Neural cell (in vitro differentiated cells): ENCODE measurements around the gene PDIA4. TPM values are rescaled to one million over a fixed set of nuclear protein-coding genes. Genes with fewer than 3 reads are reported as not detected.

Experiments
- H2AFZ ChIP-seq: fragments of 200-600, 300-800 bp; sonication (generic), shearing (Covaris generic); 2 replicates; pipeline ENCODE4 v1.6.0; 2014; ENCODE audit warnings: low read depth, mild to moderate bottlenecking, antibody characterized with exemption, low read length, moderate library complexity
- H3F3A ChIP-seq: fragments of 200-600 bp; shearing (Covaris generic); 2 replicates; pipeline ENCODE4 v1.6.1; 2016; ENCODE audit warnings: mild to moderate bottlenecking, moderate library complexity, mixed read lengths, antibody characterized with exemption, low read length; ENCODE audit not compliant: insufficient read depth, poor library complexity, severe bottlenecking
- H3K27ac ChIP-seq: fragments of 200-600, 300-800 bp; sonication (generic), shearing (Covaris generic); 2 replicates; pipeline ENCODE4 v1.5.1; 2014; ENCODE audit warnings: mild to moderate bottlenecking, low read length, moderate library complexity
- H3K27me3 ChIP-seq: fragments of 300-800, 200-600 bp; sonication (generic), shearing (Covaris generic); 2 replicates; pipeline ENCODE4 v1.6.0; 2014; ENCODE audit warnings: mild to moderate bottlenecking, low read depth, low read length, moderate library complexity; ENCODE audit not compliant: insufficient read depth
- H3K36me3 ChIP-seq: fragments of 300-800, 200-600 bp; sonication (generic), shearing (Covaris generic); 2 replicates; pipeline ENCODE4 v1.5.1; 2014; ENCODE audit warnings: mild to moderate bottlenecking, antibody characterized with exemption, low read length, moderate library complexity; ENCODE audit not compliant: insufficient read depth
- H3K4me2 ChIP-seq: fragments of 300-800, 200-600 bp; sonication (generic), shearing (Covaris generic); 2 replicates; pipeline ENCODE4 v1.6.0; 2014; ENCODE audit warnings: mild to moderate bottlenecking, low read length
- H3K4me3 ChIP-seq: fragments of 300-800, 200-600 bp; sonication (generic), shearing (Covaris generic); 2 replicates; pipeline ENCODE4 v1.5.1; 2014; ENCODE audit warnings: mild to moderate bottlenecking, low read length, moderate library complexity
- H3K79me2 ChIP-seq: fragments of 200-600 bp; shearing (Covaris generic); replicated peaks from 2 replicates; pipeline ENCODE4 v1.6.0; 2014; ENCODE audit warnings: mild to moderate bottlenecking, low read length, moderate library complexity; ENCODE audit not compliant: insufficient read depth
- H3K9ac ChIP-seq: fragments of 300-800, 200-600 bp; sonication (generic), shearing (Covaris generic); 2 replicates; pipeline ENCODE4 v1.6.1; 2016; ENCODE audit warnings: mild to moderate bottlenecking, low read length, mixed read lengths
- H3K9me2 ChIP-seq: fragments of 200-600 bp; shearing (Covaris generic); 2 replicates; pipeline ENCODE4 v1.6.1; 2016; ENCODE audit warnings: mild to moderate bottlenecking, low read length, mixed read lengths; ENCODE audit not compliant: insufficient read depth
- H3K9me3 ChIP-seq: fragments of 200-600, 300-800 bp; sonication (generic), shearing (Covaris generic); 2 replicates; pipeline ENCODE4 v1.6.1; 2016; ENCODE audit warnings: mild to moderate bottlenecking, mixed run types, low read length, moderate library complexity, mixed read lengths
- H4K20me1 ChIP-seq: fragments of 200-600 bp; shearing (Covaris generic); 2 replicates; pipeline ENCODE4 v1.6.1; 2016; ENCODE audit warnings: mild to moderate bottlenecking, mixed run types; ENCODE audit not compliant: insufficient read depth
- CTCF ChIP-seq: fragments of 450-650 bp; IDR thresholded peaks from 2 replicates; pipeline ENCODE4 v1.5.1; 2014; ENCODE audit warnings: antibody characterized with exemption, mild to moderate bottlenecking, moderate library complexity; ENCODE audit not compliant: poor library complexity, severe bottlenecking
- EP300 ChIP-seq: fragments of 450-650 bp; conservative IDR thresholded peaks from 2 replicates; pipeline ENCODE4 v1.6.1; 2014; ENCODE audit warnings: antibody characterized with exemption, mild to moderate bottlenecking, moderate library complexity; ENCODE audit not compliant: poor library complexity, severe bottlenecking
- EZH2 ChIP-seq: fragments of 200-600, 300-800 bp; shearing (Covaris generic), sonication (generic); IDR thresholded peaks from 2 replicates; pipeline ENCODE4 v1.6.1; 2014; ENCODE audit warnings: antibody characterized with exemption, low read length, borderline replicate concordance, mild to moderate bottlenecking; ENCODE audit not compliant: insufficient read depth, poor library complexity, severe bottlenecking
- MXI1 ChIP-seq: fragments of 450-650 bp; conservative IDR thresholded peaks from 2 replicates; pipeline ENCODE4 v1.6.1; 2014; ENCODE audit warnings: antibody characterized with exemption, mild to moderate bottlenecking; ENCODE audit not compliant: poor library complexity, severe bottlenecking
- POLR2AphosphoS5 ChIP-seq: IDR thresholded peaks from 2 replicates; pipeline ENCODE4 v1.6.1; 2012
- RAD21 ChIP-seq: fragments of 450-650 bp; conservative IDR thresholded peaks from 2 replicates; pipeline ENCODE4 v1.6.1; 2014; ENCODE audit warnings: antibody characterized with exemption, mild to moderate bottlenecking, moderate library complexity
- REST ChIP-seq: IDR thresholded peaks from 2 replicates; pipeline ENCODE4 v1.6.1; 2012; ENCODE audit warnings: borderline replicate concordance
- SMC3 ChIP-seq: fragments of 450-650 bp; conservative IDR thresholded peaks from 2 replicates; pipeline ENCODE4 v1.6.1; 2014; ENCODE audit warnings: antibody characterized with exemption, mild to moderate bottlenecking, moderate library complexity; ENCODE audit not compliant: poor library complexity
- TAF1 ChIP-seq: IDR thresholded peaks from 2 replicates; pipeline ENCODE4 v1.6.1; 2012; ENCODE audit warnings: low read depth
- polyA plus RNA-seq: library from polyadenylated mRNA; depleted of rRNA; stranded (reverse); fragments of >200 nt; gene quantifications from 2 replicates; pipeline ENCODE4 v1.2.3, GENCODE V29; 2014

The PDIA4 gene
- polyA plus RNA-seq, 1 donor from 2014 or later, result 41.8 TPM

- H2AFZ ChIP-seq, result no peak overlapping the region
- no peaks in the 10 kb centered on the region for H3K36me3 ChIP-seq
- no peak for TF ChIP-seq SMC3
- TF ChIP-seq MXI1, result no peak
- H3K9me3 ChIP-seq, result no peaks in the 10 kb centered on the region
- H3K4me3 ChIP-seq, result no peak overlapping the region
- no peaks in the 10 kb centered on the region for H3K79me2 ChIP-seq
- H3K9me2 ChIP-seq, result no peaks in the 10 kb centered on the region
- H3K9ac ChIP-seq, result no peak overlapping the region
- no peaks in the 10 kb centered on the region for H3K27me3 ChIP-seq
- H3F3A ChIP-seq, result no peaks in the 10 kb centered on the region
- no peak overlapping the region for H3K27ac ChIP-seq
- no peak overlapping the region for H3K4me2 ChIP-seq
- no peaks in the 10 kb centered on the region for H4K20me1 ChIP-seq
Observed at GRCh38 chr7:149072438-149072775, 44.1 kb upstream of the PDIA4 start.

- Histone ChIP-seq H3K79me2 (no peaks in the 10 kb centered on the region), H3K4me3 (no peak overlapping the region), H4K20me1 (no peaks in the 10 kb centered on the region), H2AFZ (no peak overlapping the region), H3K27me3 (no peaks in the 10 kb centered on the region), H3K36me3 (no peaks in the 10 kb centered on the region), H3K27ac (no peak overlapping the region), H3K4me2 (no peak overlapping the region), H3K9me2 (no peaks in the 10 kb centered on the region), H3K9ac (no peak overlapping the region), H3F3A (no peaks in the 10 kb centered on the region), H3K9me3 (no peaks in the 10 kb centered on the region)
- TF ChIP-seq POLR2AphosphoS5 (no peak), MXI1 (no peak), TAF1 (no peak), EZH2 (no peak), EP300 (no peak), SMC3 (no peak)
Observed at GRCh38 chr7:149071641-149072437, 43.5 kb upstream of the PDIA4 start.

GRCh38 chr7:149071182-149071635 is 42.9 kb upstream of the PDIA4 start:
- Histone ChIP-seq H3K9me2 (no peaks in the 10 kb centered on the region), H3K4me3 (no peak overlapping the region), H3K27me3 (no peaks in the 10 kb centered on the region), H3K9ac (no peak overlapping the region), H4K20me1 (no peaks in the 10 kb centered on the region), H3K4me2 (no peak overlapping the region), H3K36me3 (no peaks in the 10 kb centered on the region), H3F3A (no peaks in the 10 kb centered on the region), H3K27ac (no peak overlapping the region), H3K9me3 (no peaks in the 10 kb centered on the region), H2AFZ (no peak overlapping the region), H3K79me2 (no peaks in the 10 kb centered on the region)
- TF ChIP-seq EP300, result no peak
- no peak for TF ChIP-seq POLR2AphosphoS5
- no peak for TF ChIP-seq REST
- TF ChIP-seq CTCF, result no peak
- TF ChIP-seq RAD21, result no peak
- no peak for TF ChIP-seq SMC3
- no peak for TF ChIP-seq TAF1
- no peak for TF ChIP-seq MXI1
- no peak for TF ChIP-seq EZH2
